HG02852 (cell line): Measurements from ENCODE around the gene NOL3.
"Not testable (repeated sequence)": the region's sequence is repeated elsewhere in the genome, so short reads cannot be mapped to it uniquely, and the experiment has no call there.

Experiments used
- ATAC-seq: cut with Tn5 transposase; IDR thresholded peaks from one replicate; pipeline ENCODE4 v1.9.1; 2021; ENCODE audit warnings: mild to moderate bottlenecking, moderate library complexity; ENCODE audit not compliant: unreplicated experiment

Gene NOL3

GRCh38 chr16:67170168-67170948 lies at the start of gene NOL3:
NOL3 (plus strand) TSS chr16:67170538.
- peak; percentile 38 for ATAC-seq

- not testable (repeated sequence) for ATAC-seq
Measured at GRCh38 chr16:67122799-67123198, 47.5 kb upstream of the NOL3 start.

- no peak for ATAC-seq
Measured at GRCh38 chr16:67128417-67128816, 41.9 kb upstream of the NOL3 start.

DNA sequence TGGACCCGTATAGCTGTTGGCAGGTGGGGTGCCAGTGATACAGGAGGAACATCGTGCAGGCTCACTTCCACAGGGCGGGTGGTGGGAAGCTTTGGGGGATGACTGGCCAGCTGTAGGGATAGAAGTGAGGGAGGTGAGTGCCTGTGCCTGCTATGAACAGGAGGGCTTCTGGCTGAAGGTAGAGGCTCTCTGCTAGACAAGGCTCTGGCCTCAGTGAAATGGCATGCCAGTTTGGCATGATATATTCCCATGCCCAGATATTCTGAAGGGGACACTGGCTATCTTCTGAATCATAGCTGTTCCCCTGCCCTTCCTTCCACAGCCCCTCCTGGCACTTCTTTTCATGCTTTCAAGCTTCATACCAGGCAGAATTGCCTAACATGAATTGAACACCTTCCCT lies 41.5 kb upstream of the NOL3 start:
- no peak for ATAC-seq

GRCh38 chr16:67129422-67129821 lies 40.9 kb upstream of the NOL3 start:
- ATAC-seq: no peak

DNA sequence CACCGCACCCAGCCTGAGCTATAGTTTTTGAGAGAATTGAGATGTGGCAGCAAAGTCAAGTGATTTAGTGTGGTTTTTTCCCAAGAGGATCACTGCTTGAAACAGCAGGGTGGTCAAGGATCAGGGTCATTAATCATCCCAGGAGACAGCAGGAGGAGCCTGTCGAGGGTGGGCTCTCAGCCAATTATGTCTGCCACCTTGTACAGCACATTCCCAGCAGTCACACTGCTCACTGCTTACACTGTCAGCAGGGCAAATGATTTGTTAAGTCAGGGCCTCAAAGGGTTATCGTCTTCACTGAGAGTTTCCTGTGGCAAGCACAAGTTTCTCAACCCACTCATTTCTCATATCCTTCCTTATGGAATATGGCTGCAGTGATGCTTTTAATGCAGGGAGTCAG lies 32.7 kb upstream of the NOL3 start:
- ATAC-seq: no peak

GRCh38 chr16:67141391-67141790 lies 28.9 kb upstream of the NOL3 start:
- ATAC-seq: no peak

- no peak for ATAC-seq
Measured at GRCh38 chr16:67142342-67142741, 28.0 kb upstream of the NOL3 start.

- no peak for ATAC-seq
Measured at GRCh38 chr16:67144943-67145342, 25.4 kb upstream of the NOL3 start.

DNA sequence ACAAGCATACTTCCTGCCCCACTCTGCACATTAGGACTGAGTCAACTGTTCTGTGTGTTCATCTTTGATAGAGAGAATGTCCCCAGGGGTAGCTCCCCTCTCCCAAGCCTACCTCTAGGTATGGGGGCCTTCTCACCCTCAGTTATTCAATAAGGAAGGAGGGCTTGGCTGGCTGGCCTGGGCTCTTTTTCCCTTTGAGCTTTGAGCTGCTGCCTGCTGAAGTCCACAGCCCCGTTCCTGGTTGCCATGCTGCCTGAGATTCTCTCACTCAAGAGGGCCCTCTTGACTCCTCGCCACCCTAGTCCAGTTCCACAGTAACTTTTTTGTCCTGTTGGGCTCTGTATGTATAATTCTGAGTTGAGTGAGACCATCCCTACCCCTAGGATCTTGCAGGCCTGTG lies 24.6 kb upstream of the NOL3 start:
- ATAC-seq: no peak

- no peak for ATAC-seq
Measured at GRCh38 chr16:67146523-67147357, 23.6 kb upstream of the NOL3 start.

DNA sequence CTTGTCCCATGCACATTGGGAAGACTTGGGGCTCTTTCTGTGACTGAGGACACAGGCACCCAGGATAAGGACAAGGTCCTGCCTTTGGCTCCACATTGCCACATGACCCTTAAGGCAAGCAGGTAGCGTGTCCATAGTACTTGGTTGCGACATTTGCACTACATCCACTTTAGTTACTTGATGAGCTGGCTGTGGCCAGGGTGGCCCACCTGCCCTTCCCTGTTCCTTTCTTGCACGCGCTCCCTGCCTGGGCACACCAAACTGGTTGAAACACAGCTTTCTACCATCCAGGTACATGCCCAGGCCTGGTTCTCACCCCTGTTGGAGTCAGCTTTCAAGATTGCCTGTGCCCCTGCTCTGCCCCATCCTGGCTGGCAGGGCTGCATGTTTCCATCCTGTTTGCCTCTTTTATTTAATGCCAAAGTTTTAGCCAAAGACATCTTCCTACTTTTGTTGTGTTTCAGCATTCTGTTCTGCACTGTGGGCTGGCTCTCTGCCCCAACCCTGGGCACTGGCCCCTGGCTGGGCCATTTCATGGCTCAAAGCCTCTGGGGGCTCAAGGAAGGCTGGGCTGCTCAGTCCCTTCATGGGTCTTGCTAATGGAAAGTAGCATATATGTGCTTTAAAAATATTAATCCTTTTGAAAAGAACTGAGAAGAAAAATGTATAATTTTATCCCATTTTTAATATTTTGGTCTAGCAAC lies 22.7 kb upstream of the NOL3 start:
- no peak for ATAC-seq

- no peak for ATAC-seq
Measured at GRCh38 chr16:67148221-67148620, 22.1 kb upstream of the NOL3 start.

DNA sequence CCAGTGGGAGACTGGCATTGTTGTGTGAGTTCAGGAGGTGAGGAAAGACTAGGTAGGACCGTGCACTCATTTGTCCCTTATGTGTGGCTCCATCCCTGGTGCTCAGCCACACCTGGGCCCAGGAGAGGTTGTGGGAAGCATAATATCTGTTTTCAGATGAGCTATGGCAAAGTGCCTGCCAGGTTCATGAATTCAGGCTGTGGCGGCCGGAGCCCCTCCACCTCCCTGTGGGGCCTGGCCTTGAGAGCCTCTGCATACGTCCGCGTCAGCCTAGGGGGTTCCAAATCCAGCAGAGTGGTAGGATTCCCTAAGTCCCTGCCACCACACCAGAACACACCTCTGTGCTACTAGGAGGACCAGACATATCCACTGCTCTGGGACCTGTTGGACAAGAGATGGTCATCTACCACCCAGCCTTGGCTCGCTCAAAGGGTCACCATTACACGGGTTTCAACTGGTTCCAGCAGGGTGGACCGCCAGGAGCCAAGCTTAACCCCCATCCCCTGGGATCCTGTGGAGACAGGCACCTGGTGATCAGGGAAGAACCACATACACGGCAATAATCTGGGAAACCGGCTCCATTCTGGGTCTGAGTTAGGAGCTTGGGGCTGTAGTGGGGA lies 21.6 kb upstream of the NOL3 start:
- ATAC-seq: no peak

DNA sequence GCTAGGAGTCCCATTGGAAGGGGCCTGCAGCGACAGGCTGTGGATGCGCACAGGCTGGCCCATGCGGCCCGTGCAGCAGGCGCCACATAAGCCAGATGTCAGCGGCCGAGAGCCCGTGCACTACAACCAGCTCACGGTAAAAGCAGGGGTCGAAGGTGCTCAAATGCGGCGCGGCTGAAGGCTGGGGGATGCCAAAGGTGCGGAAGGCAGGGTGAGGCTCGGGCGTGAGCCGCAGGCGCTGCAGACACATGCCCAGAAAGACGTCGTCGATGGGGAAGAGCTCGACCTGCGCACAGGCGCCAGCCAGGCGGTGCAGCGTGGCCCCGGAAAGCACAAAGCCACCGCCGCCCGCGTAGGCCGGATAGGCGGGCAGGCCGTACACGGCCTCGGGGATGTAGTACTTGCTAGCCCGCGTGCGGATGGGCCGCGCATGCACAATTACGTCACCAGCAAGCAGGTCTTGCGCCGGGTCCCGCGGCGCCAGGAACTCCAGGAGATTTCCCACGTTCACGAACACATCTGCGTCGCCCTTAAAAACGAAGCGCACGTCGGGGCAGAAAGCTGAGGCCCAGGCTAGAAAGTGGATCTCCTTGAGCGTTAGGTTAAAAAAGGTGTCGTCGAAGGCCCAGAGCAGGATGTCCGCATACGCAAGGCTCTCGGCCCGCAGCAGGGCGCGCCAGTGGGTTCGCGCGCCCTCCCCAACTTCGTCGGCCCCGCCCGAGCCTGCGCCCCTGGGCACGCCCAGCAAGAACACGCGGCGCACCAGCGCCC lies 20.9 kb upstream of the NOL3 start:
- no peak for ATAC-seq

DNA sequence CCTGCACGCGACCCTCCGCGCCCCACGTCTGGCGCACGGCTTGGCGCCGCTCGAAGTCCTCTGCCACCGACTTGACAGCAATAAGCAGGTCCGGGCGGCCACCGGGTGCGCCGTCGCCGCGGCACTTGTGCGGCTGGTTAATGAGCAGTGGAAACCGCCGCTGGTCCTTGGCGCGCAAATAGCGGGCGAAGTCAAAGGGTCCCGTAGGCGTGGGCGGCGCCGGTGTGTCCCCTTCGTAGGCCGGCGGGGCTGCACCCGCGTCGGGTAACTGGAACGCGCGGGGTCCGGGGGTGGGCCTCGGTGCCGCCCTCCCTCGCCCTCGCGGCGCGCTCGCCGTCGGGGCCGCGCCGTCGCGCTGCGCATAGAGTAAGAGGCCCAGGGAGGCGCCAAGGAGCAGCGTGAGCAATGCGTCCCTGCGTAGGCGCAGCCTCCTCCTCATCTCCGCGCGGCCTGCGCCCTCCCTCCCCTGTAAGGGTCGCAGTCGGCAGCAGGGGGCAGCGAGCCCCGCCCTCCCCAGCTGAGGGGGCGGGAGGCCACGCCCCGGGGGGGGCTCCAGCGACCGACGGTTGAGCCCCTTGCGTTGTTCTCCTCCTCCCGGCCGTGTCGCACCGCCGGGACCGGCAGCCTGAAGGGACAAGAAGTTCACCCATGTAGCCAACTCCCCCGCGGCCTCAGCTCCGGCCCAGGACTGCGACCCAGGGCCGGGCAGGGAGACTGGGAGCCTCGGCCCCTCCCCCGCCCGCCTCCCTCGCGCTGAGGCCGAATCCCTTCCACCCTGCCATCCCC lies 20.1 kb upstream of the NOL3 start:
- peak; percentile 30 for ATAC-seq

DNA sequence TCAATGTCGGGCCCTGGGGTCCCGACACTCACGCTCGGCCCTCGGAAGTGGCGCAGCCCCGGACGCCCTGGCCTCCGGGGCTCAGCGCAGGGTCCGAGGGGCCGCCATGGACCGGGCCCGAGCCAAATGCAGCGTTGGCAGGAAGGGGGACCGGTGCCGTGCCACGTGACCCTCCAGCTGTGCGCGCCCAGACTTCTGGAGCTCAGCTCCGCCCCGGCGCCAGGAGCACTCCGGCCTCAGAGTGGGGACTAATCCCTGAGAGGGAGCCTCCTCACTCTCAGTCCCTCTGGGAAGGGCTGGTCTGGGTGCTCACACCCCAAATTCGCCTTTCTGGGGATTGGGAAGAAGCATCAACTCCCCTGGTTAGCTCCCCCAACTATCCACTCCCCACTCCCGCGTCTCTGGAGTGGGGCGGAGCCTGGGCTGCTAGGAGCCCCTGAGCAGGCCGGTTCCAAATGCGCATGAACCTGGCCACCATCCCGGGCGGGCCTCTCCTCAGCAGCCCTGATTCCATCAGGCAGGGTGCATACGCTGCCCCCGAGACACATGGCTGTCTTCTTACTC lies 19.4 kb upstream of the NOL3 start, which contains the start of gene B3GNT9:
TSS of gene B3GNT9 (minus strand) at position 166 of the 564 bp plus-strand sequence. CDS start 513 bp downstream, outside the sequence.
- ATAC-seq: peak; percentile 67

- ATAC-seq: no peak
Measured at GRCh38 chr16:67151431-67152097, 18.8 kb upstream of the NOL3 start.
